ENCODE results near the gene RAB14.

- TF ChIP-seq CTCF (conservative IDR thresholded peaks at IDR 0.05) (no peak), EZH2 (IDR thresholded peaks at IDR 0.05; ENCODE audit: low read depth) (no peak)
Measured at GRCh38 chr9:121237916-121238315, 36.2 kb upstream of the RAB14 start.
